HG03439 (cell line): ENCODE results near the gene CDKN2B-AS1.

Experiments used
- ATAC-seq: cut with Tn5 transposase; IDR thresholded peaks from one replicate; pipeline ENCODE4 v1.9.1; 2021; ENCODE audit warnings: mild to moderate bottlenecking, moderate library complexity; ENCODE audit not compliant: unreplicated experiment

CDKN2B-AS1 gene

GRCh38 chr9:22078081-22078480 is 83.5 kb downstream of the CDKN2B-AS1 start:
- ATAC-seq: no peak

DNA sequence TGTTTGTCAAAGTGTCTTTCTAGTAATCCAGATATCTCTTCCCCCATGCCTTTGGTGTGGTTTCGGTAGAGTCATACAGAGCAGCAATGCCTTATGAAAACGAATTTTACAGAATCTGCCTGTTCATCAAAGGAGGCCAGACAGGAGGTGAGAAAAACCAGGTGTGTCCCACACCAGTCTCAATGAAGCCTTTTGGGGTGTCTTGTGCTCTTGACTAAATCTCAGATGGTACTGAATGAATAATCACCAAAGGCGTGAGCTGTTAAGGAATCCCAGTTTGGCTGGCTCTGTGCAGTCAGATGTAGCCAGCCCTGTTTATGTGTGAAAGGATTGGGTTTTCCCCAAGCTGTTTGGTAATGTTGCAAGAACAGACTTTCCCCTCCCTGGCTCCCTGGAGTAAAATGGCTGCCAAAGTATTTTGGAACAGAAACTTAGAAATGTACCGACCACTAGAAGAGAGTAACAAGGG is 85.3 kb downstream of the CDKN2B-AS1 start:
- peak; percentile 81 for ATAC-seq

GRCh38 chr9:22084336-22085035 is 89.9 kb downstream of the CDKN2B-AS1 start:
- ATAC-seq: no peak

DNA sequence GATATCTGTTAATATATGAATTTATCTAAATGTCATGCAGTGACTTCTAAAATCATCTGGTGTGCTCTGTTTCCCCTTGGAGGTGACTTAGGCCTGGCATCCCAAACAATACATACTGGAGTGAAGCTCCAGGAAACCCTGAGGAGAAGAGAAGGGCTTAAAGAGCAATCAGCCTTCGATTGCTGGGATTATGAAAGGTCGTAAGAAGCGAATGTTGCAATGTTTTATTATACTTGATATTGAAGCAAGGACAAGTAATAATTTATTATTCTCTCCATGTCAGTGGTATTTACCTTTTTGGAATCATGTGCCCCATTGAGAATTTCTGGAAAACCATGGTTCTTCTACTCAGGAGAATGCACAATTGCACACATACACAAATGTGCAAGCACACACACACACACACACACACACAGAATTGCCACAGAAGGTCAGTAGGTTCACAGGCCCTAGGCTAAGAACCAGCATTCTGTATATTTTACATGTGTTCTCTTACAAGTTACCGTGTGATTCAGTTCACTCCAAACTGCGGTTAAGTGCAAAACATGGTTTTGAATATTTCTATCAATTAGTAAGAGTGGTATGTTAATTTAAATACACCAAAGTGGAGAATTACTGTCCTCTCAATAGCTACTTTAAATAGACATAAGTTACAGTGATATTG is 93.6 kb downstream of the CDKN2B-AS1 start:
- ATAC-seq: no peak

DNA sequence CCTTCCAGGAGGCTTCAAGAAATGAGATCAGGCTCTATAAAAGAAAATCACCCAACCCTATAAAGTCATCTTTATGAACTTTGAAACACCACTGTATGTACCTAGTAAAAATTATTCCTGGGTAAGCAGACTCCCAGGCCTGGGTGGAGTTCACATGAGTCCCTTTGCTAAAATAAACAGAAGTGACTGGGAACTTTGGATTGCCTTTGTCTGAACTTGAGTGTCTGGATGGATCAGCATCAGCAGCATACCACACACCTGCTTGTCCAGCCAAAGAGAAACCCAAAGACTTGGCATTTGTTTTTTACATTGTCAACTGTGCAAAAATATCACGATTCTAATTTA is 94.1 kb downstream of the CDKN2B-AS1 start:
- ATAC-seq: no peak

DNA sequence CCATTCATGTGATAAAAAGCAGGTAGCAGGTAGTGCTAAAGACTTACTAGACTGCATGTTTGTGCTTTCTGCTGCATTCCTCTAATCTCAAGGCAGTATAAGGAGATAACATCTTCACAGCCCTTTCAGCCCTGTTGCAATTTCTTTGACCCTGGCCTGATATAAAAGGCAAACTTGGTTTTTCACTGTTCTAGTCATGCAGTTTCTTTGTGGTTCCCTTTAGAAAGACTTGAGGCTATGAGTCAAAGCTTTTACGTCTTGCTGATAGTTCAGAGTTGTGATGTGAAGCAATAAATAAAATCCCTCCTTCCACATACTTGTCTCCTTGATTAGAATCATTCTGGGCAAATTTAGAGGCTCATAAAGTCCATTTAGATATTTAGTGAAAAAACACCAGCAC is 103.1 kb downstream of the CDKN2B-AS1 start:
- ATAC-seq: no peak

DNA sequence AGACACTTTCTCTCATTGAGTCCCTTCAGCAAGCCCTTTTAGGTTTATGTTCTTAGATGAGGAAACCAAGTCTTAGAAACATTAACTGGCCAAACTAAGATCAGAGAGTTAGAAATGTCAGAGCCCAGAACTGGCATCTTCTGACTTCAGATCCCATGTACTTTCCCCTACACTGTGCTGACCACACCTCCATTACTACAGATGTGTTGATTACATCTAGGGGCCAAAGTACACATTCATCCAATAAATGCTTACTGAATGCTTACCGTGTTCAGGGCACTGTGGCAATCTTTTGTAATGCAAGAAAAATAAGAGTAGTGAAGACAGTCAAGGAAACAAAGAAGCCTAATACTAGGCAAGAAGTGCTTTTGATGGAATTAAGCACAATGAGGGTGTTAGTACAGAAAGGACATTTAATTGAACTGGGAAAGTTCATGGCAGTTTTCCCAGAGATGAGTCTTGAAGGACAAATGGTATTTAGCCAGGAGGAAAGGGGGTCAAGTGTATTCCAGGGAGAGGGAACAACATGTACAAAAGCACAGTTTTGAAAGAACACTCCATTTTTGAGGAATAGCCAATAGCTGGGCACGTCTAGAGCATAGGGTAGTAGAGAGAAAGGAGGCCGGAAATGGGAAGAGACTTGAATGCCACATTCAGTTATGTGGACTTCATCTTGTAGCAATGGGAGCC is 104.2 kb downstream of the CDKN2B-AS1 start:
- ATAC-seq: no peak

- no peak for ATAC-seq
Observed at GRCh38 chr9:22100626-22101025, 106.0 kb downstream of the CDKN2B-AS1 start.

DNA sequence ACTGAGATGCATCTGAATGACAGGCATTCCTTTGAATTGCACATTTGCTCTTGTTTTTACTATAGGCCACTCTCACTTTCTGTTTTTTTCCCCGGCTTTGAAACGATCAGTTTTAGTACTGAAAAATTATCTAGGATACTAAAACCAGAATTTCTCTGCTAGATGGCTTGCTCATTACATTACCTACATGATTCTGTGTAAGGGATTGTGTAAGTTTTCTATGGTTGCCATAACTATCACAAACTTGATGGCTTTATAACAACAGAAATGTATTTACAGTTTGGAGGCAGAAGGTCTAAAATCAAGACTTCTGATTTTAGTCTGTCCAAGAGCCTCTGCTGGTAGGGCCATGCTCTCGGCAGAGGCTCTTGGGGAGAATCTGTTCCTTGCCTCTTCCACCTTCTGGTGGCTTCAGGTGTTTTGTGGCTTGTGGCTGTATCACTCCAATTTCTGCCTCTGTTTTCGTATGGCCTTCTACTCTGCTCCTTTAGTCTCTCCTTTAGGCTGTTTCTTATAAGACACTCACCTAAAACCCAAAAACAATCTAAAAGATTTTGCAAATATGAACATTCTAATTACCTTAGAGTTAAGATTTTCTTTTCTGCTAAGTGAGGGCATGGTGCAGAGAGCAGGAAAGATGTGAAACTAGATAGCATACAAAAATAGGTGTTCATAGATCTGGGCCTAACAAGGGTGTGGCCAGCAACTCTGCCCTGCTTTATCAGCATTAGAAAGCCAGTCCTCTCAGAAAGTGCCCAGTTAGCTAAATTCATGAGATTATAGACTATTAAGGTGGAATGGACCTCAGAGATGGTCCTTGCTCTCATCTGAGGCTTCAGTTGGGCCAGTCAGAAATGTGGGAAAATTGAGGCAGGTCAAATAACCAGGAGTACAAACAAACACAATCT is 107.8 kb downstream of the CDKN2B-AS1 start:
- no peak for ATAC-seq

DNA sequence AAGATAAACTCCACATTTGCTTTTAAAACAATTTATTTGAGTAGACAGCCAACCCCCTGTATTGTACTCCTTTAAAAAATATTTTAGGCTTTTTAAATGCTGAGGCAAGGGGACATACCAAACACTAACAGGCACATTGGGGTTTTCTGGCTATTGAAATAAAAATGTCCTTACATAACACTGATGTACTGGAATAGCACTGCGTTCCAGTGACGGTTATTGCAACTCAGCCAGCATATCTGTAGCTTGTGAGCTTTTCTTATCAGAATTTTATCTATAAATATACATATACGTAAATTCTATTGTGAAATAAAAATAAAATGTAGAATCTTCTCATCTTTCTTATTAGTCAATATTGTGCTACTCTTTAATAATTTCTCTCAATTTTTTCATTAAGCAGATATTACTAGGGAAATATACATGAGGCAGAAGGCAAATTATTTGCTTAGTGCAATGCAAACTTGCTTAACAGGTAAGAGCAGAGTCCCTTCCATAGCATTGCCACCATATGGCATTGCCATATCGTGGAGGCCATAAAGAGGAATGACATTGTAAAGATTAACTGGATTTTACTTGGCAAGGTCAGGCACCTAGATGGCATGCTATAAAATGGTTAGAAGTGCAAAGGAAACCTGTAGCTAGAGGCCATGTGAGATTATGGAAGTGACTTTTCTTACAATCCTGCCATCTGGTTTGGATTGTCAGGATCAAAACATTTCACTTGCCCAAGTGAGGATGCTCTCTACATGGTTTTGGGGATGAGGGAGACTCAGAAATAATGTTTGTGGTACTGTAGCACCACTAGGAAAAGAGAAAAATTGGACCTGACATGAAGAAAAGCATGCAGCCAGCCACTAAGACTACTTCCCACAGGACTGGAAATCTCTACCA is 109.3 kb downstream of the CDKN2B-AS1 start:
- ATAC-seq: no peak

DNA sequence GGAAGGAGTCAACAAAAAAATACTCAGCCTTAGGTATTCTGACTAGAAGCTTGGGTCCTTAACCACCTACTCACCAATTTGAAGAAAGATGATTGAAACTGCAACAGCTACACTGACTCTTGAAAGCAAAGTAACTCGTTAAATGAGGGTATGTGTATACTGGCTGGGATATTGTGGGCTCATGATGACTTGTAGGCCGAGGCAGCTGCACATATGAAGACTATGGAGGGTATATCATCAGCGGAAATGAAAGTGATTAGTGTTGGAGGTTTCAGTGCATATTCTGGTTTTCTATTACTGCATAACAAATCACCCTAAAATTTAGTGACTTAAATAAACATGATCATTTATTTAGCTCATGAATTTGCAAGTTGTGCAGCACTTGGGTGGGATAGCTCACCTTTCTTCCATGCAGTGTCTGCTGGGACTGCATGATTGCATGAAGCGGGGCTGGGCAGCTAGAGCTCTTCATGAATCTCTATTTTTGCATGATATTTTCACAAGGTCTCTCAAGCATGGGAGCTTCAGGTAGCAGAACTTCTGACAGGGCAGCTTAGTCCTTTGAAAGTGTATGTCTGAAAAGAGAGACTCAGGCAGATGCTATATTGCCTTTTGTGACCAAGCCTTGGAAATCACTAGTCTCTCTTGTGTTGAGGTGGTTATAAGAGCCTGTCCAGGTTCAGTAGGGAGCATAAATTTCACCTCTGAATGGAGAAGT is 110.6 kb downstream of the CDKN2B-AS1 start:
- ATAC-seq: peak; percentile 95

DNA sequence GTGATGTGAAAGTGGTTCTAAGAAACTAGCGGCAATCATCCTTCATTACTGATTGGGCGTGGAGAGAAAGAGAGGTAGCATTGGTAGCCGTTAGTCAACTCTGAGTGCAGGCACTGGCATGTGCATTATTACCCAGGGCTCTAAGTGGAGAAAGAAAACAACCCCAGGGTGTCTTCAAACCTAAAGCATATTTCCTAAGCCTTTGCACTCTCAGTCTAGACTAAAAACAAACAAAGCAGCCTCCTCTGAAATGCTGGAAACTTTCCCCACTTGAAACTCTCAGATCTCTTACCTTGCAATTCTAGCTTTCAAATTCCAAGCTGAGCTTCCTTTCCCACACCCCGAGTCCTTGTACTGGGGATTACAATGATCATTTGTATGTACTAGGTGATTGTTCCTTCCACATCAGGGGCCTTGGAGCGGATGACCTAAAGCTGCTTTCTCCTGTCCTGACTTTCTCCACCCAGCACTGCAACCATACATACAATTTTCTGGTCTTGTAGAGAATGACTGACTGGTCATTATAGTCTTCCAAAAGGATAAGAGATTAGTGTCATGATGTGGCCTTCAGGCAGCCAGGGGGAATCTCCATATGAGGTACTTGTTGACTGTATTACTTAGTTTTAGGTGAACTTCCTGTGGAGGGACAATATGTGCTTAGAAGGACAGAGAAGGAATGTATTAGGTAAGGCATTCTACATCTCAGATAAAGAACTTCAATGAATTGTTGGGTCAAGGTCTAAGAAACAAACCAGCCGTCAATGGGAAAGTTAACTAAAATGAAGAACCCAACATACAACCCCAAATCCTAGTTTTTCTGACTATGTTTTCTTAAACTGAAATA is 112.8 kb downstream of the CDKN2B-AS1 start:
- no peak for ATAC-seq

DNA sequence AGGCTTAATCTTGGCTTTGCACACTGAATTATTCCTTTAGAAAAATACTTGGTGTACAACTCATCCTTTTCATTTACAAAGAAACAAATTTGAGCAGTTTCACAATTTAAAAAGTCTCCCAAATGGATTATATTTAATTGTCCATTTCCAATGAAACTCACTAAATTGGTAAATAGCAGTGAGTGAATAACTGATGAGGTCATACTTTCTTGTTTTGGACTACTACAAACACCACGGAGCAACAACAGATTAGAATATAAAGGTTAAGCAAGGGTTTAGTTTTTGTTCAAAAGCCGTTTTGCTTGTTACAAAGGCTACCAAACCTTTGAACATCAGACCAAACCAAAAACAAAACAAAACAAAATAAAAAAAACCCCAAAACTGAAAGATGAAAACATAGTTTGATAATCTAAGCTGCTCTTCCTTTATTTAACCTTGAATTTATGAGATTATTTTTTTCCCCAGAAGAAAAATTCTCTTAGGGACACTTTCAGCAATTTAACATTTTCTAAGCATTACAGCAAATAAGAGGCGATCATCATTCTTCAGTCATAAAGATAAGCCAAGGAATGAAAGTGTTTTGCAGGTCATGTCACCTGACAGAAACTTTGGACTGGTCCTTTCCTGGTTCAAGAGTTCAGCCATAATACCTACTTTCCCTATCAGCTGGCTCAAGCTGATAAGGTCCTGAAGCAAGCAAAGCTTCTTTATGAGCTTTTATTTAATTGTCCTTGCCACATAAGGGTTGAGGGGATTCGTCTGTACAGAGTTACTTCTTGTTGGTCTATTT is 114.2 kb downstream of the CDKN2B-AS1 start:
- ATAC-seq: no peak

DNA sequence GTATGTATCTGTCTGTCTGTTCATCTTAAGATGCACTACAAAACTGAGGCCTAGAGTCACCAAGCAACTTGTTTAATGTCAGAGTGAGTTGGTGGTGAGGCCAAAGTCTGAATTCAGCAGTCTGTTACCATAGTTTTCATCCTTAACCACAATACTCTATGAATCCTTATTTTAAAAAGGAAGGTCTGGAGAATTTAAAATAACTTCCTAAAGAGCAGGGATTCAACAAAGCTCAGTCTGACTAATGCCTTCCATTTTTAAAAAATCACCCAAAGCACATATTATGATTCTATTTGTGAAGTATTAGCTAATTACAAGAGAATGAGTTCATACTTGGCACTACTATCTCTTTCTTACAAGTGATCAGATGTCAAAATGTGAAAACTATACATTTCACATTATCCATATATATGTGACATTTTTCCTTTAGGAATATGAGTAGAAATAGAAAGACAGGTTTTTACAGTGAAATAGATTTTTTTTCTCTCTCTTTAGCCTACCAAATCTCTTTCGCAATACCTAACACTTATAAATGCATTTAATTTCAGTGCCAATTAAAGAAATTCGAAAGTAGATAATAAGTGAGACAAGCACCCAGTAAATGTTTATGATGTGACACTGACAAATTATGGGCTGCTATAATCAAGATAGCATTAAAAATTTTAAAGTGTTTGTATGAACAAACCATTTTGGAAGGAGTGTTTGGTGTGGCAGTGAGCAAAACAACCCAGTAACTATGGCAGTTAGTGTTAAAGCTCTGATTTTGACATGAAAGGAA is 116.8 kb downstream of the CDKN2B-AS1 start:
- ATAC-seq: no peak

GRCh38 chr9:22111954-22112247 is 117.3 kb downstream of the CDKN2B-AS1 start:
- ATAC-seq: no peak

DNA sequence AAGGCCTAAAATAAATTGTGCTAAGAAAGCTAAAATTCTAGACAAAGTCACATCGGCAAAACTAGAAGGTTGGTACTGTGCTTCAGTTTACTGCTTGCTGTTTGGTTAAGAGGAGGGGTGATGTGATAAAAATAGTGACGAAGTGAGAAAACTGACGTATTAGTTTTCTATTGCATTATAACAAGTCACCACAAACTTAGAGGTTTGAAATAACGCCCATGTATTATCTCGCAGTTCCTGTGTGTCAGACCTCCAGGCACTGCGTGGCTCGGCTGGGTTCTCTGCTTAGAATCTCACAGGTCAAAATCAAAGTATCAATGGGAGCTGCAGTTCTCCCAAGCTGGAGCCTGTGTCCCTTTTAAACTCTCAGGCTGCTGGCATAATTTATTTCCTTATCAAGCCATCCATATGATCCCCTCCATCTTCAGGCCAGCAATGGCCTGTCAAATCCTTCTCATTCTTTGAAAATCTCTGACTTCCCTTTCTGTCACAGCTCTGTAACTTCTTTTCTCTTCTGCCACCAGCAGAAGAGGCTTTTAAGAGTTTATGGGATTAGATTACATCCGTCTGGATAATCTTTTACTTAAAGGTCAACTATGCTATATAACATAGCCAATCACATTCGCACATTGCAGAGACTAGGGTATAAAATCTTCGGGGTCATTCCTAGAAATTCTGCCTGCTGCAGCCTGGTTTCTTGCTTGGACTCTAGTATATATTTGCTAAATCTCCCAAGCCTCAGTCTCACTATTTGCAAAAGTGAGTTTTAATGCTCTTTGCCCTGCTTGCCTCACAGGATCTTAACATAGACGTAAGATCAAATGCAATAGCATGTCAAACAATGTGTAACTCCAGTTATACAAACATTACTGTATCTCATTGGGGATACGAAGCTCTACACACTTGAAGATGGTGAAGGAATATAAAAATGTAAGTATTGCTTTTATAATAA is 118.6 kb downstream of the CDKN2B-AS1 start:
- no peak for ATAC-seq
